PFSK-1 (cell line): ENCODE data around the gene FAM111A.

Source experiments
- POLR2AphosphoS5 ChIP-seq: IDR thresholded peaks from 2 replicates; pipeline ENCODE4 v1.6.1; 2012; ENCODE audit warnings: low read depth, mild to moderate bottlenecking, control low read depth, low read length, moderate library complexity
- SIN3A ChIP-seq: IDR thresholded peaks from 2 replicates; pipeline ENCODE4 v1.6.1; 2012; ENCODE audit warnings: mild to moderate bottlenecking, low read length, moderate library complexity, borderline replicate concordance; ENCODE audit not compliant: insufficient read depth

- TF ChIP-seq POLR2AphosphoS5: no peak
- no peak for TF ChIP-seq SIN3A
These were observed 6.8 kb upstream of the FAM111A start for GRCh38 chr11:59135648-59136461.
